ENCODE measurements around the gene TAF5L.

Gene TAF5L

DNA sequence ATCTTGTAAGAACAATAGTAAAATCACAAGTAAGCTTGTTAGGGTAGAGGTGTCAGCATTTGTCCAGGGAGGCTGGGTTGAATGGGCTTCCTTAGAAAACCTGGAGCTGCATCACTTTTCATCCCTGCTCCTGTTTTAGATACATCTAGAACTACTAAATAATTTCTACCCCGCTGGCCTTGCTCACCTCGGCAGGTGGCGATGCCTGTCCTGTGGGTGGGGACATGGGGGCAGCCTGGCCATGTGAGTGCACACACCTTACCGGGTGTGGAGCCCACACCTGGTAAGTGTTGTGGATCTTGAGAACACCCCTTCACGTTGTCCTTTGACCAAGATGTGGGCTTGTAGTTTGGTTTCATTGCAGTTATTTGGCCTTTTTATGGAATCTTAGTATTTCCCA lies 29.9 kb upstream of the TAF5L start:
- Histone ChIP-seq H3F3A (ENCODE audit: low read depth) (no peaks in the 10 kb centered on the region), H2AFZ (ENCODE audit: low read length) (no peak overlapping the region), H3K9ac (ENCODE audit: low read depth, low read length, poor library complexity, severe bottlenecking) (no peak overlapping the region), H3K4me1 (ENCODE audit: insufficient read depth, low read length, poor library complexity, severe bottlenecking) (no peaks in the 10 kb centered on the region), H3K79me2 (ENCODE audit: insufficient read depth, low read length) (no peaks in the 10 kb centered on the region), H4K20me1 (ENCODE audit: insufficient read depth, low read length, poor library complexity, severe bottlenecking) (no peaks in the 10 kb centered on the region), H3K27me3 (ENCODE audit: insufficient read depth, low read length, poor library complexity, severe bottlenecking) (no peaks in the 10 kb centered on the region), H3K36me3 (ENCODE audit: insufficient read depth, low read length) (peaks cover 91% of the 10 kb centered on the region), H3K4me3 (ENCODE audit: low read length, poor library complexity, severe bottlenecking) (no peak overlapping the region), H3K4me2 (ENCODE audit: low read depth, low read length, poor library complexity, severe bottlenecking) (no peak overlapping the region), H3K9me2 (replicated peaks; ENCODE audit: low read depth, low read length) (no peaks in the 10 kb centered on the region), H3K9me3 (ENCODE audit: insufficient read depth, low read depth, low read length) (no peaks in the 10 kb centered on the region)
- TF ChIP-seq EZH2phosphoT487 (IDR thresholded peaks at IDR 0.05; ENCODE audit: borderline replicate concordance), result no peak
- TF ChIP-seq, protein P1, sequence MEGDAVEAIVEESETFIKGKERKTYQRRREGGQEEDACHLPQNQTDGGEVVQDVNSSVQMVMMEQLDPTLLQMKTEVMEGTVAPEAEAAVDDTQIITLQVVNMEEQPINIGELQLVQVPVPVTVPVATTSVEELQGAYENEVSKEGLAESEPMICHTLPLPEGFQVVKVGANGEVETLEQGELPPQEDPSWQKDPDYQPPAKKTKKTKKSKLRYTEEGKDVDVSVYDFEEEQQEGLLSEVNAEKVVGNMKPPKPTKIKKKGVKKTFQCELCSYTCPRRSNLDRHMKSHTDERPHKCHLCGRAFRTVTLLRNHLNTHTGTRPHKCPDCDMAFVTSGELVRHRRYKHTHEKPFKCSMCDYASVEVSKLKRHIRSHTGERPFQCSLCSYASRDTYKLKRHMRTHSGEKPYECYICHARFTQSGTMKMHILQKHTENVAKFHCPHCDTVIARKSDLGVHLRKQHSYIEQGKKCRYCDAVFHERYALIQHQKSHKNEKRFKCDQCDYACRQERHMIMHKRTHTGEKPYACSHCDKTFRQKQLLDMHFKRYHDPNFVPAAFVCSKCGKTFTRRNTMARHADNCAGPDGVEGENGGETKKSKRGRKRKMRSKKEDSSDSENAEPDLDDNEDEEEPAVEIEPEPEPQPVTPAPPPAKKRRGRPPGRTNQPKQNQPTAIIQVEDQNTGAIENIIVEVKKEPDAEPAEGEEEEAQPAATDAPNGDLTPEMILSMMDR (conservative IDR thresholded peaks at IDR 0.05; ENCODE audit: low read length), result no peak

DNA sequence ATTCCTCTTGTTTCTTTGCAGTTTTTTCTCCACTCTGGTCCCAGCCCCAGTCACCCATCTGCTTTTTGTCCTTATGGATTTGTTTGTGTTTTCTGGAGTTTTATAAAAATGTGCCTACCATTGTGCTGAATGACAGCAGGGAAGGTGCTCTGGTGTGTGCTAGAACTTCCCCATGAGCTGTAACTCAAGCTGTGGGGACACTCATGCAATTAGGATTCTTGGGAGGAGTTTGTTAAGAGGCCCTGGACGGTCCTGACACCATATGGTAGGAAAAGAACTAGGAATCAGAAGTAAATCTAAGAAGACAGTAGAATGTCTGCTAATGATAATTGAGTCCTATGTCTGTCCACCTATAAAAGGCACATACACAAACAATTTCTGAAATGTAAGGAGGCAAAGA lies 27.5 kb upstream of the TAF5L start:
- no peak overlapping the region for H3K9ac ChIP-seq (ENCODE audit: low read depth, low read length, poor library complexity, severe bottlenecking)
- no peak overlapping the region for H2AFZ ChIP-seq (ENCODE audit: low read length)
- H3K4me1 ChIP-seq (ENCODE audit: insufficient read depth, low read length, poor library complexity, severe bottlenecking), result no peaks in the 10 kb centered on the region
- no peaks in the 10 kb centered on the region for H3K9me2 ChIP-seq (replicated peaks; ENCODE audit: low read depth, low read length)
- peaks cover 93% of the 10 kb centered on the region for H3K36me3 ChIP-seq (ENCODE audit: insufficient read depth, low read length)
- H3K9me3 ChIP-seq (ENCODE audit: insufficient read depth, low read depth, low read length), result no peaks in the 10 kb centered on the region
- H3K4me3 ChIP-seq (ENCODE audit: low read length, poor library complexity, severe bottlenecking), result no peak overlapping the region
- H4K20me1 ChIP-seq (ENCODE audit: insufficient read depth, low read length, poor library complexity, severe bottlenecking), result no peaks in the 10 kb centered on the region
- H3K4me2 ChIP-seq (ENCODE audit: low read depth, low read length, poor library complexity, severe bottlenecking), result no peak overlapping the region
- no peaks in the 10 kb centered on the region for H3F3A ChIP-seq (ENCODE audit: low read depth)
- no peaks in the 10 kb centered on the region for H3K27me3 ChIP-seq (ENCODE audit: insufficient read depth, low read length, poor library complexity, severe bottlenecking)
- TF ChIP-seq EZH2phosphoT487 (IDR thresholded peaks at IDR 0.05; ENCODE audit: borderline replicate concordance), result no peak
- TF ChIP-seq, protein P1 (conservative IDR thresholded peaks at IDR 0.05; ENCODE audit: low read length), result no peak
- H3K79me2 ChIP-seq (ENCODE audit: insufficient read depth, low read length), result no peaks in the 10 kb centered on the region

DNA sequence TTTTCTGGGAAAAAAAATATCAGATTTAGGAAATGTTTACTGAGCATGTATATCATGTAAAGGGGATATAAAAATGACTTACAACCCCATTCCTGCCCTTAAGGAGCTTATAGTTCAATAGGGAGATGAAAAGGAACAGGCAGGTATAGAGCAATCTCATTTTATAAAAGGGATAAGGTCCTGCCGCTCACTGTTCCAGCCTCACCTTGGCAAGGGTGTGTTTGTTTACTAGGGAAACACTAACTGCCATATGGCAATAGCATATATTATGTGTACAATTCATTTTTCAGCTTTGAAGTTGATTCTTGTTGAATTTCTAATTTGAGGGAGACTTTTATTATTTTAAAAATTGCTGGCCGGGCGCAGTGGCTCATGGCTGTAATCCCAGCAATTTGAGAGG lies 25.6 kb upstream of the TAF5L start:
- H3K79me2 ChIP-seq (ENCODE audit: insufficient read depth, low read length), result no peaks in the 10 kb centered on the region

More for the DNA sequence above, 25.6 kb upstream of the TAF5L start:
- Histone ChIP-seq H3K4me2 (ENCODE audit: low read depth, low read length, poor library complexity, severe bottlenecking) (no peak overlapping the region), H3K9ac (ENCODE audit: low read depth, low read length, poor library complexity, severe bottlenecking) (no peak overlapping the region), H3K9me2 (replicated peaks; ENCODE audit: low read depth, low read length) (no peaks in the 10 kb centered on the region), H2AFZ (ENCODE audit: low read length) (no peak overlapping the region), H4K20me1 (ENCODE audit: insufficient read depth, low read length, poor library complexity, severe bottlenecking) (no peaks in the 10 kb centered on the region), H3K9me3 (ENCODE audit: insufficient read depth, low read depth, low read length) (no peaks in the 10 kb centered on the region), H3K4me3 (ENCODE audit: low read length, poor library complexity, severe bottlenecking) (no peak overlapping the region), H3K4me1 (ENCODE audit: insufficient read depth, low read length, poor library complexity, severe bottlenecking) (no peaks in the 10 kb centered on the region), H3K27me3 (ENCODE audit: insufficient read depth, low read length, poor library complexity, severe bottlenecking) (no peaks in the 10 kb centered on the region), H3K36me3 (ENCODE audit: insufficient read depth, low read length) (peaks cover 93% of the 10 kb centered on the region), H3F3A (ENCODE audit: low read depth) (no peaks in the 10 kb centered on the region)
- TF ChIP-seq, protein P1 (conservative IDR thresholded peaks at IDR 0.05; ENCODE audit: low read length), result no peak
- no peak for TF ChIP-seq EZH2phosphoT487 (IDR thresholded peaks at IDR 0.05; ENCODE audit: borderline replicate concordance)

All from Loucy (cell line).